Aorta (tissue), 5 donors: ENCODE results near the gene MRPS22. TPM values are rescaled to one million over a fixed set of nuclear protein-coding genes. Genes with fewer than 3 reads are reported as not detected.

Experiments
- ATAC-seq: fragments of 200-7000 bp; cut with Tn5 transposase; one replicate; pipeline ENCODE4 v1.9.1; 2022; ENCODE audit warnings: moderate library complexity; ENCODE audit not compliant: low FRiP score
- DNase-seq, 2 donors: peaks; one replicate each; pipeline ENCODE4 v3.0.0-alpha.2; 2020
- H3K27ac ChIP-seq, 2 donors: one replicate each; pipeline ENCODE4 v1.5.1; 2013; ENCODE audit warnings: low read length in 2 of 2, mild to moderate bottlenecking in 2 of 2, moderate library complexity in 2 of 2, control low read depth in 1 of 2, inconsistent platforms in 1 of 2, low read depth in 1 of 2
- H3K27me3 ChIP-seq, 2 donors: one replicate each; pipeline ENCODE4 v1.6.1; 2013; ENCODE audit warnings: control low read depth in 1 of 2, low read length in 1 of 2, mild to moderate bottlenecking in 1 of 2, moderate library complexity in 1 of 2; ENCODE audit not compliant: insufficient read depth in 2 of 2, control insufficient read depth in 1 of 2
- H3K36me3 ChIP-seq, 2 donors: one replicate each; pipeline ENCODE4 v1.6.1; 2013; ENCODE audit warnings: control low read depth in 1 of 2, low read length in 1 of 2, mild to moderate bottlenecking in 1 of 2; ENCODE audit not compliant: insufficient read depth in 2 of 2, control insufficient read depth in 1 of 2
- H3K4me1 ChIP-seq, 2 donors: one replicate each; pipeline ENCODE4 v1.6.1; 2013; ENCODE audit warnings: low read length in 2 of 2, control low read depth in 1 of 2, mild to moderate bottlenecking in 1 of 2, moderate library complexity in 1 of 2; ENCODE audit not compliant: insufficient read depth in 2 of 2, control insufficient read depth in 1 of 2
- H3K4me3 ChIP-seq, 2 donors: one replicate each; pipeline ENCODE4 v1.5.1; 2013; ENCODE audit warnings: low read length in 2 of 2, control low read depth in 1 of 2, mild to moderate bottlenecking in 1 of 2
- H3K9me3 ChIP-seq: one replicate; pipeline ENCODE4 v1.6.1; 2013; ENCODE audit warnings: mild to moderate bottlenecking, low read length; ENCODE audit not compliant: control insufficient read depth
- WGBS, 2 donors: extraction: QIAGEN DNeasy Blood & Tissue Kit; methylation state at CpG; one replicate each; pipeline ENCODE4 v1.1.7; 2013; 5-methylcytosine and 5-hydroxymethylcytosine counted together
- intact Hi-C, 2 donors: fragments of 100-400 bp; cut with DNase I; formaldehyde crosslinking; loops; one replicate each; pipeline versions ENCODE4 v1.14.2 to v1.15.0; 2022
- polyA plus RNA-seq, 2 donors: library from polyadenylated mRNA; stranded (reverse); fragments of 200-250 nt; gene quantifications; one replicate each; pipeline ENCODE4 v1.2.3, GENCODE V29; 2013
- total RNA-seq, 2 donors: library from RNA; stranded (reverse); fragmentation: NEBNext Ultra II Directional; extraction: Animal tissue kit (Norgen Biotek cat#: 25700); gene quantifications; one replicate each; pipeline ENCODE4 v1.2.1, GENCODE V29; 2021
- donor health status: healthy with polysubstance abuse.
- donor health status: Bipolar disorder and iron deficiency.
- donor health status: DM: no; HTN: no; CAD: no.
- donor health status: DM: no; HTN: no; CAD: no.
- donor health status: DM: yes; HTN: yes; CAD: no.

The MRPS22 gene
- total and polyA plus RNA-seq, 4 donors: 25.4 to 34.3 (median 31.1) TPM

GRCh38 chr3:139309061-139309591 lies 34.7 kb upstream of the MRPS22 start:
- WGBS, 2 donors: 41 to 59% methylated on average over 2 of the region's 2 CpGs
- Histone ChIP-seq H3K36me3 (no peaks in the 10 kb centered on the region), H3K4me1 (no peaks in the 10 kb centered on the region), H3K4me3 (no peak overlapping the region), H3K27ac (no peak overlapping the region), H3K27me3 (no peaks in the 10 kb centered on the region), H3K9me3 (no peaks in the 10 kb centered on the region)
- intact Hi-C loops: no loop called here
- DNase-seq (no peak), ATAC-seq (no peak)

- WGBS, 2 donors: 80 to 86% methylated on average over 4 of the region's 4 CpGs
- Histone ChIP-seq H3K4me1 (no peaks in the 10 kb centered on the region), H3K27ac (no peak overlapping the region)
Measured at GRCh38 chr3:139309880-139310279, 33.9 kb upstream of the MRPS22 start.

GRCh38 chr3:139310474-139310933 lies 33.3 kb upstream of the MRPS22 start:
- DNase-seq: no peak
- 76 to 77% methylated on average over 8 of the region's 8 CpGs for WGBS, 2 donors
- H3K4me1 ChIP-seq: no peaks in the 10 kb centered on the region
- H3K27ac ChIP-seq: no peak overlapping the region
- H3K36me3 ChIP-seq: no peaks in the 10 kb centered on the region
- H3K9me3 ChIP-seq: no peaks in the 10 kb centered on the region
- intact Hi-C loops: no loop called here
- no peaks in the 10 kb centered on the region for H3K27me3 ChIP-seq
- no peak for ATAC-seq
- H3K4me3 ChIP-seq: no peak overlapping the region

More at GRCh38 chr3:139309880-139310279, 33.9 kb upstream of the MRPS22 start:
- Histone ChIP-seq H3K36me3 (no peaks in the 10 kb centered on the region), H3K9me3 (no peaks in the 10 kb centered on the region), H3K4me3 (no peak overlapping the region), H3K27me3 (no peaks in the 10 kb centered on the region)
- DNase-seq (no peak), ATAC-seq (no peak)
- intact Hi-C loops: no loop called here

GRCh38 chr3:139311557-139311956 lies 32.3 kb upstream of the MRPS22 start:
- H3K27ac ChIP-seq: no peak overlapping the region
- no peaks in the 10 kb centered on the region for H3K4me1 ChIP-seq
- no peak for ATAC-seq
- DNase-seq: no peak
- no peak overlapping the region for H3K4me3 ChIP-seq
- WGBS, 2 donors: 53 to 64% methylated on average over 1 of the region's 1 CpG
- no peaks in the 10 kb centered on the region for H3K9me3 ChIP-seq
- H3K36me3 ChIP-seq: no peaks in the 10 kb centered on the region
- H3K27me3 ChIP-seq: no peaks in the 10 kb centered on the region
- intact Hi-C loops: no loop called here

- Histone ChIP-seq H3K4me1 (no peaks in the 10 kb centered on the region), H3K27ac (no peak overlapping the region), H3K27me3 (no peaks in the 10 kb centered on the region), H3K4me3 (no peak overlapping the region), H3K9me3 (no peaks in the 10 kb centered on the region), H3K36me3 (no peaks in the 10 kb centered on the region)
- WGBS, 2 donors: 91% methylated on average over 1 of the region's 1 CpG
- DNase-seq: no peak
- ATAC-seq: no peak
- intact Hi-C loops: no loop called here
Measured at GRCh38 chr3:139312416-139312815, 31.4 kb upstream of the MRPS22 start.

GRCh38 chr3:139312959-139313358 lies 30.9 kb upstream of the MRPS22 start:
- no peaks in the 10 kb centered on the region for H3K4me1 ChIP-seq
- WGBS, 2 donors: 93 to 97% methylated on average over 2 of the region's 2 CpGs
- H3K27me3 ChIP-seq: no peaks in the 10 kb centered on the region
- DNase-seq (no peak), ATAC-seq (no peak)
- no peaks in the 10 kb centered on the region for H3K36me3 ChIP-seq
- no peak overlapping the region for H3K27ac ChIP-seq
- H3K4me3 ChIP-seq: no peak overlapping the region
- intact Hi-C loops: no loop called here
- no peaks in the 10 kb centered on the region for H3K9me3 ChIP-seq

GRCh38 chr3:139313921-139314320 lies 29.9 kb upstream of the MRPS22 start:
- no peaks in the 10 kb centered on the region for H3K9me3 ChIP-seq
- no peaks in the 10 kb centered on the region for H3K4me1 ChIP-seq
- no peaks in the 10 kb centered on the region for H3K36me3 ChIP-seq
- H3K4me3 ChIP-seq: no peak overlapping the region
- DNase-seq (no peak), ATAC-seq (no peak)
- H3K27me3 ChIP-seq: no peaks in the 10 kb centered on the region
- 77 to 81% methylated on average over 5 of the region's 5 CpGs for WGBS, 2 donors
- intact Hi-C loops: no loop called here
- no peak overlapping the region for H3K27ac ChIP-seq

GRCh38 chr3:139317215-139317614 lies 26.6 kb upstream of the MRPS22 start:
- intact Hi-C loops: no loop called here
- Histone ChIP-seq H3K27ac (no peak overlapping the region), H3K36me3 (no peaks in the 10 kb centered on the region), H3K4me1 (no peaks in the 10 kb centered on the region), H3K9me3 (no peaks in the 10 kb centered on the region), H3K4me3 (no peak overlapping the region), H3K27me3 (no peaks in the 10 kb centered on the region)
- no peak for DNase-seq
- 54 to 66% methylated on average over 6 of the region's 6 CpGs for WGBS, 2 donors
- no peak for ATAC-seq

- no peaks in the 10 kb centered on the region for H3K27me3 ChIP-seq
- H3K9me3 ChIP-seq: no peaks in the 10 kb centered on the region
- no peaks in the 10 kb centered on the region for H3K36me3 ChIP-seq
- no peak for DNase-seq
- H3K27ac ChIP-seq: no peak overlapping the region
- H3K4me3 ChIP-seq: no peak overlapping the region
- ATAC-seq: no peak
- no peaks in the 10 kb centered on the region for H3K4me1 ChIP-seq
- 84 to 87% methylated on average over 8 of the region's 8 CpGs for WGBS, 2 donors
- intact Hi-C loops: no loop called here
Measured at GRCh38 chr3:139317660-139318430, 26.0 kb upstream of the MRPS22 start.
